Stimulated activated CD8-positive, alpha-beta memory T cell treated with anti-CD3 and anti-CD28 coated beads, Interleukin-12 subunit alpha, Interleukin-12 subunit beta, amount 100 ng/mL, for 1 hour (primary cell): ENCODE results near the gene NUMB.
"Not testable (repeated sequence)": the region's sequence is repeated elsewhere in the genome, so short reads cannot be mapped to it uniquely, and the experiment has no call there.

Source experiments
- DNase-seq: peaks from one replicate; pipeline ENCODE4 v3.0.0-alpha.2; 2020; ENCODE audit warnings: low read depth

Gene NUMB

DNA sequence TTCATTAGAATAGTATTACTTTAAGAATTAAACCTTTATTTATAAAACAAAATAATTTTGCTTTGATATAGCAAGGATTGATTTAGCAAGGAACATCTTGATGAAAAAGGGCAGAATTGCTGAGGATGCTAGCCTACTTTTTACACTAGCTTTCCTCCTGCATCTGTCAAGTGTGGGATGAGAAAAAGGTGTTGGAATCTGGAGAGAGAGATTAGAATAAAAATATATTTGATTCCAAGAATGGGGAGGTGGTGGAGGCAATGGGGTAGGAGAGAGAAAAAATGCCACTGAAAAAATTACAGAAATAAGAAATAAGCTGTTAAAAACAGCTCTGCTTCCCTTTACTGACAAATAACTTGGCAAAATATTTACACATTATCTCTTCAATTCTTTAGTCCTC is 98.9 kb downstream of the NUMB start:
- DNase-seq = no peak

DNA sequence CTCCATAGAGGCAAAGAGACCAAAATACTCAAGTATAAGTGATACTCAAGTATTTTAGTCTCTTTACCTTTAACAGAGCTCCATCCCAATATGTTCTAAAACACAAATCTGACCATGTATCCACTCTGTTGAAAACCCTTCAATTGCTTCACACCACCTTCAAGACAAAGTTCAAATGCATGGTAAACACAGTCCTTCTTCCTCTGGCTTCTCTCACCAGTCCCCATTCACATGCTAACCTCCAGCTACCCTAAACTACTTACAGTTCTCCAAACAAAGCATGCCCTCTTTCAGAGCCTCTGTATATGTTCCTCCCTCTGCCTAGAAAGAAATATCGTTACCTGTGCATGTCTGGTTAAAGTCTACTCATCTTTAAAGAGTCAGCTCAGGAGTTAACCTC is 100.2 kb downstream of the NUMB start:
- DNase-seq = no peak

DNA sequence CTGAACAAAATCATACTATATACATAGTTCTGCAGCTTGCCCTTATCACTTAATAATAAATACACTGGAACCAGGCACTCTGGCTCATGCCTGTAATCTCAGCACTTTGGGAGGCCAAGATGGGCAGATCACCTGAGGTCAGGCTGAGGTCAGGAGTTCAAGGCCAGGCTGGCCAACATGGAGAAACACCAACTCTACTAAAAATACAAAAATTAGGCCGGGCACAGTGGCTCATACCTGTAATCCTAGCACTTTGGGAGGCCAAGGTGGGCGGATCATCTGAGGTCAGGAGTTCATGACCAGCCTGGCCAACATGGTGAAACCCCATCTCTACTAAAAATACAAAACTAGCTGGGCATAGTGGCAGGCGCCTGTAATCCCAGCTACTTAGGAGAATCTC is 109.3 kb downstream of the NUMB start:
- DNase-seq = not testable (repeated sequence)

DNA sequence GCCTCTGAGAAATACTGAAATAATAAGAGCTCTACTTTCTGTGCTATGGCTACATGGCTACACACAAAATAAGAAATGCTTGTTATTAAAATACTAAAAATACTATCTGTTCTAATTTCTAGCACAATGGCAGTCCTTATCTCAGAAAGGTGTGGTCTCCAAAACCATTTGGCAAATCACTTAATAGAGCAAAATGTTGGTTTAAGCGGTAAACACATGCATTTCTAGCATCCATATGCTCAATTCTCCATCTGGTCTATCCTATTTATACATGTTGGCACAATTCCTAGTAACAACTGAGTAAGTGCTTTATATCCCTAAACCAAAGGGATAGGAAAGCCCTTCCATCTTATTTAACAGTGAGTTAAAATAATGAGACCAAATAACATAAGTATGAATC is 114.0 kb downstream of the NUMB start:
- DNase-seq = no peak

DNA sequence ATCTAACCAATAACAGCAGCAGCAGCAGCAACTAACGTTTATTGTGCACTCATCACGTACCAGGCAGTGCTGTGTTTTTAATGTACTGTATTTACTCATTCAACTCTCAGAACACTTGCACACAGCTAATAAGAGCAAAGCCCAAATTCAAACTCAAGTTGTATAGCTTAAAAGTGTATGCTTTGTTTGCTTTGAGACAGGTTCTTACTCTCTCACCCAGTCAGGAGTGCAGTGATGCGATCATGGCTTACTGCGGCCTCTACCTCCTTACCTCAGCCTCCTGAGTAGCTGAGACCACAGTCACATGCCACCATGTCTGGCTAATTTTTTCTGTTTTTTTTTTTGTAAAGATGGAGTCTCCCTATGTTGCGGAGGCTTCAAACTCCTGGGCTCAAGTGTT is 115.7 kb downstream of the NUMB start:
- DNase-seq = no peak

DNA sequence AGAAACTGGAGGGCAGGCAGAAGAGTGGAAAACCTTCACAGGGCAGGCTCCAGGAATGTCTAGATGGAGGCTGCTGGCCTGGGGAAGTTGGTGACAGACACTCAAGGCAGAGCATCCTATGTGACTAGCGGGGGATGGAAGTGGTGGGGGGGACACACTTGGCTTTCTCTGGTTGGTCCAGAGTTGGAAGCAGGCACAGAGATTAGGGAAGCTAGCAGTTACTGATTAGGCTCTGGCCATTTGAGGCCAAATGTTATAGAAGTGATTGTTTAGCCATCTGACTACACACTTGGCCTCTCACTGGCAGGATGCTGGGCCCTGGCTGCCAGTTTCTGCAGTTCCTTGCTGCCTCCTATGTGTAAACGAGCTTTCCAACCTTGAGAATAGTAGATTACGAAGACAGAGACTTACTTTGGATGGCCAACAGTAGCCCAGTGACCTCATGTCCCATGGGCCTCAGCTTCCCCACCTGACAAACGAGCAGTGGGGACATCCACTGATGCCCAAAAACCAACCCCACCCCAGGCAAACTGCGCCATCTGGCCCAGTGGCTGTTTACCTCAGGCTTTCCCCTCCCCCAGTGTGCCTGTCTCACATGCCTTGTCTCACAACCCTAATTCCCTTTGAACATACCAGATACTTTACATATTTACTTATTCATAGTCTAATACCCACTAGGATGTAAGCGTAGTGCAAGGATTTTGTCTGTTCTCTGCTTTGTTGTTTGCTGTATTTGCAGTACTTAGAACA is 118.3 kb downstream of the NUMB start:
- no peak for DNase-seq

DNA sequence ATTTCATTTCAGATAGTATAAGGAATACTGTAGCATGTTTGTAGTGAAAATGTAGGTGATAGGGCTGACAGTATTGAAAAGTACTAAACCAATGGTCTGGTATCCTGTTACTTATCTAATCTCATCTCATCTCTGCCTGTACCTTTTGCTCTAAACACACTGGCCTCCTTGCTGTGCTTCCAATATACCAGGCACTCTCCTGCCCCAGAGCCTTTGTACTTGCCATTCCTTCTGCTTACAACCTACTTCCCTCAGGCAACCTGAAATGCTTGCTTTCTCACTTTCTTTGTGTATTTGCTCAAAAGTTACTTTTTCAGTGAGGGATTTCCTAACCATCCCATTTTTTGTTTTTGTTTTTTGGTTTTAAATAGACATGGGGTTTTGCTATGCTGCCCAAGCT is 119.1 kb downstream of the NUMB start:
- DNase-seq = no peak

DNA sequence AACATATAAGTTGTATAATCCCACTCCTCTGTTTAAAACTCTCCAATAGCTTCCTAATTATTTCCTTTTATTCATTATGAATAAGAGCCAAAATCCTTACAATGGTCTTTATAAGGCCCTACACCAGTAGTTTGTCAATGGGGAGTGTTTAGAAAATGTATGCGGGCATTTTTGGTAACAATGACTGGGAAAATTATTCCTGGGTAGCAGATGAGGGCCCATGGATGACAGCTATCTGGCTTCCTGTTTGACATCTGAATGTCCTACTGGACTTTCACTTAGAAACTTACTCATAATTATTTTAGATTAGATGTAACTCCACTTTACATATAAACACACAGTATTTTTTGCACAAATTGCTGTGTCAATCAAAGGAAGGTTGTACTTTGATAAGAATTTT is 119.8 kb downstream of the NUMB start:
- no peak for DNase-seq

DNA sequence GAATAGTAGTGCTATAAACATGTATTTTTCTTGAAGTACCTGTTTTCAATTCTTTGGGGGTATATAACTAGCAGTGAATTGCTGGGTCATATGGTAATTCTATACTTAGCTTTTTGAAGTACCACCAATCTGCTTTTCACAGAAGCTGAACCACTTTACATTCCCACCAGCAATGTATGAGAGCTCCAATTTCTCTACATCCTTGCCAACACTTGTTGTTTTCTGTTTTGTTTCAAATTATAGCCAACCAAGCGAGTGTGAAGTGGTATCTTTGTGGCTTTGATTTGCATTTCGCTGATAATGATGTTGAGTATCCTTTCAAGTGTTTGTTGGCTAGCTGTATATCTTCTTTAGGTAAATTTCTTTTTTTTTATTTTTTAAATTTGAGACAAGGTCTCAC is 125.3 kb downstream of the NUMB start:
- DNase-seq = no peak

DNA sequence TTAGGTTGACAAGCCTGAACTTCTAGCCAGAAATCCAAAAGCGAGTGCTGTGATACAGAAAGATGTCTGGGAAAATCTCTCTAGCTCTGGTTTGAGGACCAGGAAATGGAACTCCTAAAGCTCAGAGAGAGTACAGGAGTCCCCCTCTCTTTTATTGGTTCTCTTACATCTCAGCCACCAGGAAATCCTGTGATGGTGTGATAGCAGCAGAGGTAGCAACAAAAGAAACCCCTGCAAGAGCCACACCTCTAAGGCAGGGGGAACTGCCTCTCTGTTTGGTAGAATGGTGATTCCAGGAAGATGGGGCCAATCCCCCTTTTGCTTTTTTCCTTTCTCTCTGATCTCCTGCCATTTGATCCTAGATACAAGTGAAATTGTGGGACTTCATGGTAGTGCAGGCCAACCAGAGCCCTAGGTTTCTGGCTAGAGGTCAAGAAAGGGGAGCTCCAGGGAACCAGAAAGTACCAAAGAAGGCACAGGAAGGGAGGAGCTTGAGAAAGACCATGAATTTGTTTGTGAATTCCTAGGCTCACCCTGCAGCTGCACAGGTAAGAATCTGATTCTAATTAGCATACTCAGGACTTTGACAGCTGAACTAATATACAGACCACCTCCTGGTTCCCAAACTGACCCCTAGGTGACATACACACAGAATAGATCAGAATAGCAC is 132.6 kb downstream of the NUMB start:
- no peak for DNase-seq

DNA sequence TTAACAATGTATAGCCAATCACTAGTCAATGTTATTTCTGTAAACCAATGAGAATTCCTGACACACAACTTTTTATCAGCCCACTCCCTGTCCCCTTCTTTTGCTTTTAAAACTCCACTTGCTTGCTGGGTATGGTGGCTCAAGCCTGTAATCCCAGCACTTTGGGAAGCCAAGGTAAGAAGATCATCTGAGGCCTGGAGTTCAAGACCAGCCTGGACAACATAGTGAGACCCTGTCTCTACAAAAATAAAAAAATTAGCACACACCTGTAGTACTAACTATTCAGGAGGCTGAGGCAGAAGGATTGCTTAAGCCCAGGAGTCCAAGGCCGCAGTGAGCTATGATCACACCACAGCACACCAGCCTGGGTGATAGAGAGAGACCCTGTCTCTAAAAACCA is 133.3 kb downstream of the NUMB start:
- no peak for DNase-seq

DNA sequence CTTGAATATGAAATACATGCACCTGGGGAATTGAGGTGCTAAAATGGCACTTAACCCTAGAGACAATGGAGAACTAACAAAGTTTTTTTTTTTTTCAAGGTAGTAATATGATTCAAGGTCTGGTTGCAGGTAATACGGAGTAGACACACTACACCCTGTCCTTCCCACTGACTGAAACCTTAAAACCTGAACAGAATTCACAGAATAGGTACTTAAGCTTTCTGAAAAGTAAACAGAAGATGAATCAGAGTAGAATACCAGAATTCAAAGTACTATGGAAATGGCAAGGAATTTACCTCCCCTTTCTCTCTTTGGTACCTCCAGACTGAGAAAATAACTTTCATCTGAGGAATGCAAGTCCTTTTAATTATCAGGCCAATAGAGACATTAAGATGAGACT is 133.8 kb downstream of the NUMB start:
- DNase-seq = no peak

DNA sequence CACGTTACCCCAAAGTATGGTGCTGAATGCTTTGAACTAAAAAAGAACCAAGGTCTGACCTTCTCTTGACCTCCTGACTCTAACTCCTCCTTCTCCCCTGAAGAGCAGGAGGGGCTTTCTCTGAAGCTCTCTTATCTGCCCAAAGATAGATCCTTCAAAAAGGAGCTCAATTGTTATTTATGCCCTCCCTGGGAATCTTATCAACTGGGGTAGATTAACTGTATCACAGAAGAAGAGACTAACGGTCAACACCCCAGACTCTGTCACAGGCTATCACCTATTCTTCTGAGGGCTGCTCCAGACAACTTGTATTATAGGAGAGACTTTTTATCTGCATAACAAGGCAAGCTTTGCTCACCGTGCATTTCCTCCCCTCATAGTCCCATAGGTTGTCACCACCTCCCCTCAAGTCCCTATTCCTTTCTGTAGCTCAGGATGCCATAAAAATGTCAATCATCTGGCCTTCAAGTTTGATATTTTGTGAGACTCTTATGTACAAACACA is 134.4 kb downstream of the NUMB start:
- no peak for DNase-seq

DNA sequence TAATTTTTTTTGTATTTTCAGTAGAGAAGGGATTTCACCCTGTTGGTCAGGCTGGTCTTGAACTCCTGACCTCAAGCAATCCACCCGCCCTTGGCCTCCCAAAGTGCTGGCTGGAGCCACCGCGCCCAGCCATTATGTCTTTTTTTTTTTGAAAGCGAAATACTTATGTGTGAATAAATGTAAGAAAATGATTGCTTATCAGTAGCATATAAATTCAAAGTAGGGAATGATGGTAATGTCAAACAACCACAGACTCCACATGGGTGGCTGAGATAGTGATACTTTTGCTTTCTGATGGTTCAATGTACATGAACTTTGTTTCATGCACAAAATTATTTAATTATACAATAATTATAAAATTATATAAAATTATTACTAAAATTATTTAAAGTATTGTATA is 145.2 kb downstream of the NUMB start:
- DNase-seq = no peak

DNA sequence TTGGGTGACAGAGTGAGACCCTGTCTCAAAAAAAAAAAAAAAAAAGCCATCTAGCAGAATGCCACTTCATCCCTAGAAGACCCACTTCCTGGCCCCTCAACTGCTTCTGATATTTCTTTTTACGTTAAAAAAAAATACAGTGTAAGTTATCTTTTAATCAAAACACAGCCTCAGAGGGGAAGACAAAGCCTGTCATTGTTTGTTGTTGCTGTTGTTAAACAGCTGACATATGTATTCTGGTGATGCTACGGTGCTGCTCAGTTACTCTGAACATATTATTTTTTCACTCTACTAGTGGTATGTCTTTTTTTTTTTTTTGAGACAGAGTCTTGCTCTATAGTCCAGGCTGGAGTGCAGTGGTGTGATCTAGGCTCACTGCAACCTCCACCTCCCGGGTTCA is 145.7 kb downstream of the NUMB start:
- no peak for DNase-seq

DNA sequence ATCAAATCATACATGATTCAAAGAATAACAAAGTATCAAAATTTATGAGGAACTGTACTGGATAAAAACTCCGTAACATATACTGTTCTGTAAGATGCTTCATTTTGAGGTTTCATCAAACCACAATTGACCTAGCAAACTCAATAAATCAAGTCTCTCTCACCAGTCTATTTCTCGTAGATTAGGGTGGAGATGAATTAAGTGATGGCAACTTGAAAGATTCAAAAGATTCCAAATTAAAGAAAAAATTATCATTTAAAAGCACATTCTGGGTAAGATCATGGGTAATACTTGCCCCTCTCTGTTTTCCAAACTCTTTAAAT is 146.7 kb downstream of the NUMB start:
- DNase-seq = no peak

DNA sequence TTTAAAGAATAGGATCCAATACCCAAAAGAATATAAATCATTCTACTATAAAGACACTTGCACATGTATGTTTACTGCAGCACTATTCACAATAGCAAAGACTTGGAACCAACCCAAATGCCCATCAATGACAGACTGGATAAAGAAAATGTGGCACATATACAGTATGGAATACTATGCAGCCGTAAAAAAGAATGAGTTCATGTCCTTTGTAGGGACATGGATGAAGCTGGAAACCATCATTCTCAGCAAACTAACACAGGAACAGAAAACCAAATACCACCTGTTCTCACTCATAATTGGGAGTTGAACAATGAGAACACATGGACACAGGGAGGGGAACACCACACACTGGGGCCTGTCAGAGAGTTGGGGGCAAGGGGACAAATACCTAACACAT is 149.1 kb downstream of the NUMB start:
- DNase-seq = not testable (repeated sequence)

DNA sequence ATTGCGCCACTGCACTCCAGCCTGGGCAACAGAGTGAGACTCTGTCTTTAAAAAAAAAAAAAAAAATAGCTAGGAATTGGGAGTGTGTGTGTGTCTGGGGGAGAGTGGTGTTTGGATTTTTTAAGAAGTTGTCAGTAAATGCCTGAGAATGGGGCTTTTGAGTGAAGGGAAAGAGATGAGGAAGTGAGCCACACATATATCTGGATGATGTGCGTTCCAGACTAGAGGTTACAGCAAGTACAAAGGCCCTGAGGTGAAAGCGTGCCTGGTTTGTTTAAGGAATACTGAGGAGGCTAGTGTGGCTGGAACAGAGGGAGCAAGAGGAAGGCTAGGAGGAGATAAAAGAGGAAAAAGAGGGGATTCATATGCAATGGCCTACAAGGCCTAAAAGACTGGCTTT is 151.1 kb downstream of the NUMB start:
- no peak for DNase-seq

DNA sequence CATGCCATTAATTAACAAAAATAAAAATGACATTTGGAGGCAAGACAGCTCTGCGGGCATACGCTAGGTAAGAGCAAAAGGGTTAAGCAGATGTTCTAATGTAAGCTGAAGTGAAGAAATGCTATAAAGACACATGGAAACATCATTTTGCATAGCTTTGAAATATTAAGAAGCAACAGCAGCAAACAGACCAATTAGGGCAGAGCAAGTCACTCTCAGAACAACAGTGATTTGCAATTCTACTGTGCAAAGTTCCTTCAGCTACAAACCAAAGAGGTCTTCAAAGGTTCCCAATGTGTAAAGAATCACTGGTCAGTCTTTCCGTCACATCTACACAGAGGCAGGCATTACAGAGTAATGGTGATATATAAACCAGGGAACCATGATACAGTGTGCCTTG is 152.8 kb downstream of the NUMB start:
- no peak for DNase-seq

DNA sequence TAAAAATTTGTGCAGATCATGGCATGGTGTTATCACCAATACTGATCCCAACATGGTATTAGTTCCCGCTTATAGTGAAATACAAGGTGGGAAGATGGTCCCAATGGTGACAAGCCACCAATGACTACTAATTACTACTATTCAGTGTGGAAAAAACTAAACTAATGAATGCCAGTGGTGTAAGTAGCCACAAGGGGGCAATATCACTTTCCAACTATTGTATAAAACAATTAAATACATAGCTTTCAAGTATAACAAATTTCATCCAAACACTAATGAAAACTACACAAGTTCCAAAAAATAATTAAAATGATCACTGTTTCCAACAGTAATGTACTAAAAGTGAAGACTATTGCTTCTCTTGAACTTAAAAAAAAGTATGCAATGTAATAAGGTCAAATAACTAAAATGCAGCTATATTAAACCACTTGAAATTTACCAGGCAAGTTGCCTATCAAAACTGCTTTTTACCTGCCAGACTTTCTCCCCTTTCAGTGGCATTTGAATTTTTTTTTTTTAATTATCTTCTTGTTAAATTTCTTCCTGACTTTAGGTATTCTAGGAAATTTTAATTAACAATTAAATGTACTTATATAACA is 163.0 kb downstream of the NUMB start:
- no peak for DNase-seq

DNA sequence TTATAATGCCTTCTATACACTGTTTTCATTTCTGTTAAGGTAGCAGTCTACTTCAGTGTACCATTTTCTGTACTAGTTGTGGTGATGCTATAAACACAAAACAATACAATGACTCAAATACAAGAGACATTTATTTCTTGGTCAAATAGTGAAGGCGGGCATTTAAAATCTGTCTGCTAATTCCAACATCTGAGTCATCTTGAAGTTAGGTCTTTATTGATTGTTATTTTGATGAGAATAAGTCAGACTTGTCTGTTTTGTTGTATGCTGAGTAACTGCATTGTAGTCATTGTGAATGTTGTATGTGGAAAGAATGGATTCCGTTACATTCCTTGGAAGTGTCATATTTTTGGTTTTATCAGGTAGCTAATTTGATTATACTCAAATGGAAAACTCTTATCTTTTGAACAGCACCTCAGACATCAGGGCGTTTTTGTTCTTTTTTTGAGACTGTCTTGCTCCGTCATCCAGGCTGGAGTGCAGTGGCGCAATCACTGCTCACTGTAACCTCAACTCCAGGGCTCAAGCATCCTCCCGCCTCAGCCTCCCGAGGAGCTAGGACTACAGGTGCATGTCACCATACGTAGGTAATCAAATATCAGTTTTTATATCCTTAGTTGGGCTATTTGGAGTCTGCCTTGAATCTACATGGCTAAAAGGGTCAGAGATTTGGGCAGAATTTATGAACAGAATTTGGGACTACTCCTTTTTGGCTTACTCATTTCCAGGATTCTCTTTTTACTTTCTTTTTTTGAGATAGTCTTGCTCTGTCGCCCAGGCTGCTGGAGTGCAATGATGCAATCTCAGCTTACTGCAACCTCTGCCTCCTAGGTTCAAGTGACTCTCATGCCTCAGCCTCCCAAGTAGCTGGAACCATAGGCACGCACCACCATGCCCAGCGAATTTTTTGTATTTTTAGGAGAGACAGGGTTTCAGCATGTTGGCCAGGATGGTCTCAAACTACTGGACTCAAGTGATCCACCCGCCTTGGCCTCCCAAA is 164.3 kb downstream of the NUMB start:
- DNase-seq = no peak

DNA sequence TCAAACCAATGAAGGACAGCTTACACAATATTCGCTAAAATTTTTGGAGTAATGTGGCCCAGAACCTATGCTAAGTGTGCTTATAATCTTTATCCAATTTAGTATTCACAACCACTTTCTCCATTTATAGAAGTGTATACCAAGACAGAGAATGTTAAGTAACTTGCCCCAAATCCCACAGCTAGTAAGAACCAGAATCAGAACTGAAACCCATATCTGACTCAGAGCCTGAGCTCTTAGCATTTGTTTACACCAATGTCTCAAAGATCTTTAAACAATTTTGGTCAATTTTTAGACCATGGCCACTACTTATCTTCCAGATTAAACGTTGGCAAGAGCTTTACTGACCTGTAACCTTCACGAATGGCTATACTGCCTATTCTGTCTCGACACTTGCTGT is 168.1 kb downstream of the NUMB start:
- no peak for DNase-seq
